Measurements from ENCODE around the gene TMEM53. TPM values are rescaled to one million over a fixed set of nuclear protein-coding genes. Genes with fewer than 3 reads are reported as not detected.

TMEM53 gene
- total and polyA plus RNA-seq, 2 donors (not counting 3 experiments of a cell fraction or from before 2014, with no cell fraction given): 5.3 to 16.5 TPM

GRCh38 chr1:44663417-44663816, 10.9 kb downstream of the TMEM53 start:
- Histone ChIP-seq H3K4me3 (replicated peaks in 1 of 3; ENCODE audit: insufficient read depth in 1 of 3, low read depth in 1 of 3, low read length in 3 of 3) (no peak overlapping the region), H2AFZ (ENCODE audit: low read depth, low read length) (no peak overlapping the region), H3K4me2 (ENCODE audit: insufficient read depth, low read length) (no peak overlapping the region), H4K20me1 (replicated peaks; ENCODE audit: control insufficient read depth, extremely low read depth, insufficient read depth, low read length) (no peaks in the 10 kb centered on the region), H3K27me3 (ENCODE audit: control insufficient read depth in 2 of 2, insufficient read depth in 2 of 2, low read length in 2 of 2) (no peaks in the 10 kb centered on the region), H3K4me1 (ENCODE audit: control insufficient read depth, extremely low read depth, insufficient read depth, low read length) (no peaks in the 10 kb centered on the region), H3K79me2 (ENCODE audit: control insufficient read depth, insufficient read depth, low read length) (no peaks in the 10 kb centered on the region), H3K9me3 (replicated peaks; ENCODE audit: control insufficient read depth, insufficient read depth, low read length) (no peaks in the 10 kb centered on the region), H3K9me1 (replicated peaks; ENCODE audit: control insufficient read depth, extremely low read depth, insufficient read depth, low read length) (no peaks in the 10 kb centered on the region), H3K9ac (replicated peaks; ENCODE audit: extremely low read depth, insufficient read depth, low read length) (no peak overlapping the region), H3K27ac (ENCODE audit: insufficient read depth, low read depth, low read length) (no peak overlapping the region), H3K36me3 (ENCODE audit: control insufficient read depth in 2 of 2, extremely low read depth in 1 of 2, insufficient read depth in 2 of 2, low read length in 2 of 2) (no peaks in the 10 kb centered on the region)
- no TSS peak for BruUV-seq (replicated peaks)
- DNase-seq (ENCODE audit: low read depth, low spot score) (no peak), FAIRE-seq (no peak)
- ChIA-PET POLR2A (no interaction called here), CTCF (interaction anchor here (3.6 kb wide), 1 partner anchor 11 kb away, joined by 18 read pairs; no protein-coding TSS in a partner anchor)
- TF ChIP-seq, protein P1, sequence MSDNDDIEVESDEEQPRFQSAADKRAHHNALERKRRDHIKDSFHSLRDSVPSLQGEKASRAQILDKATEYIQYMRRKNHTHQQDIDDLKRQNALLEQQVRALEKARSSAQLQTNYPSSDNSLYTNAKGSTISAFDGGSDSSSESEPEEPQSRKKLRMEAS (IDR thresholded peaks at IDR 0.05; ENCODE audit: insufficient read depth, insufficient read length): no peak
- TF ChIP-seq EZH2 (IDR thresholded peaks at IDR 0.05; ENCODE audit: borderline replicate concordance, low read depth, low read length, severe bottlenecking) (no peak), FOS (IDR thresholded peaks at IDR 0.05; ENCODE audit: borderline replicate concordance, insufficient read depth, low read length) (no peak), GATA2 (IDR thresholded peaks at IDR 0.05; ENCODE audit: insufficient read depth, insufficient read length, low read depth, low read length) (no peak), MYC (IDR thresholded peaks at IDR 0.05; ENCODE audit: low read depth, low read length) (no peak), JUN (IDR thresholded peaks at IDR 0.05; ENCODE audit: borderline replicate concordance, insufficient read depth, insufficient read length, low read depth) (no peak), POLR2AphosphoS5 (IDR thresholded peaks at IDR 0.05; ENCODE audit: insufficient read depth, low read depth, low read length) (no peak), POLR2A (IDR thresholded peaks at IDR 0.05; ENCODE audit: low read depth, low read length) (no peak)
- TF ChIP-seq, protein P2, sequence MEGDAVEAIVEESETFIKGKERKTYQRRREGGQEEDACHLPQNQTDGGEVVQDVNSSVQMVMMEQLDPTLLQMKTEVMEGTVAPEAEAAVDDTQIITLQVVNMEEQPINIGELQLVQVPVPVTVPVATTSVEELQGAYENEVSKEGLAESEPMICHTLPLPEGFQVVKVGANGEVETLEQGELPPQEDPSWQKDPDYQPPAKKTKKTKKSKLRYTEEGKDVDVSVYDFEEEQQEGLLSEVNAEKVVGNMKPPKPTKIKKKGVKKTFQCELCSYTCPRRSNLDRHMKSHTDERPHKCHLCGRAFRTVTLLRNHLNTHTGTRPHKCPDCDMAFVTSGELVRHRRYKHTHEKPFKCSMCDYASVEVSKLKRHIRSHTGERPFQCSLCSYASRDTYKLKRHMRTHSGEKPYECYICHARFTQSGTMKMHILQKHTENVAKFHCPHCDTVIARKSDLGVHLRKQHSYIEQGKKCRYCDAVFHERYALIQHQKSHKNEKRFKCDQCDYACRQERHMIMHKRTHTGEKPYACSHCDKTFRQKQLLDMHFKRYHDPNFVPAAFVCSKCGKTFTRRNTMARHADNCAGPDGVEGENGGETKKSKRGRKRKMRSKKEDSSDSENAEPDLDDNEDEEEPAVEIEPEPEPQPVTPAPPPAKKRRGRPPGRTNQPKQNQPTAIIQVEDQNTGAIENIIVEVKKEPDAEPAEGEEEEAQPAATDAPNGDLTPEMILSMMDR (IDR thresholded peaks at IDR 0.05; ENCODE audit: extremely low read depth in 1 of 2, insufficient read depth in 1 of 2, low read depth in 1 of 2, low read length in 2 of 2): no peak
- dilution Hi-C loops (cut with MboI; ENCODE audit: extremely low pct_ligation_motif_present, low sequenced_read_pairs): no loop called here
- intact Hi-C loops (cut with micrococcal nuclease): no loop called here

Data from endothelial cell of umbilical vein (primary cell).